NOMO-1 treated with dmso at 0.1 percent for 144 hours (cell line): Measurements from ENCODE around the gene NANOS1.

ENCODE experiments used
- DNase-seq: peaks from one replicate; lab custom pipeline; 2025; ENCODE audit not compliant: unreplicated experiment; lab: John Stamatoyannopoulos, UW

Gene NANOS1

DNA sequence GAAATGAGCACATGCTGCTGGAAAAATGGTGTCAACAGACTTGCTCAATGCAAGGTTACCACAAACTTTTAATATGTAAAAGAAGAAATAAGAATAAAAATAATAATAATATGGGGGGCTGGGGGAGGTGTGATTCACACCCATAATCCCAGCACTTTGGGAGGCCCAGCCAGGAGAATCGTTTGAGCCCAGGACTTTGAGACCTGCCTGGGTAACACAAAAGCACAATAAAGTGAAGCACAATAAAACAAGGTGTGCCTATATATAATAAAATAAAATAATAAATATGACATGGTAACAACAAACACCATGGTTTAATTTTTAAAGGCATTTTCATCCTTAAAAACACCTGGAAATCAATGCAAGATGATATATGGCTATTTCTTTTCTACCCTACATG is 26.0 kb downstream of the NANOS1 start:
- no peak for DNase-seq

DNA sequence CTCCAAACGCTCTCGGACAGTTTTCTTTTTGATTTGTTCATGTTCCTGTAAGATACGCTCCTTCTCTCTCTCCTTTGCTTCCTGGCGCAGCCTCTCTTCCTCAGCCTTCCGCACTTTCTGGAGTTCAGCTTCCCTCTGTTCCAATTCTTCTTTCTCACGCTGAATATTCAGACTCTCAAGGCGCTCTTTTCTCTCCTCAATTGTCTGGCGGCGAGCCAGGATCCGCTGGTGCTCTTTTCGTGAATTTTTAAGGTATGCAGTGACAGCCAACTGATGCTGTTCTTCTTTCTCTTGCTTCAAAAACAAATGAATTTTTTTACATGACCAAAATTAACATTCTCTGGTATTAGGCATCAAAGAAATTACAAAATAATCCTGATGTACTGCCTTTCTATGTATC is 28.5 kb downstream of the NANOS1 start:
- no peak for DNase-seq

DNA sequence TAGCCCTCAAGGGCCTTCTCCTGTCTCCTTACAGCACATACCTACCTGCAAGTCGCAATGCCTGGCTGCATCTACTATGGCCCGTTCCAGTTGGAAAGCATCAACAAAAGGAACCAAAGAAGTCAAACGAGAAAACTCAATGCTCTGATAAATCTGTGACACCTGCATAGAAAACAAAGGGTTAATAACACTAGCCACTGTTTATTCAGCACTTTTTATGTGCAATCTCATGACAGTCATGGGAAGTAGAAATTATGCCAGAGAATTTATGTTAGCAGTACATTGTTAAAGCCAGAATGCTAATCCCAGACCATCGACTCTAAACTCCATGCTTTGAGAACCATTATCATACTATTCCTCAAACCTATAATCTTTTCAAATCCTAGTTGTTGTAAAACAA is 30.0 kb downstream of the NANOS1 start:
- no peak for DNase-seq

DNA sequence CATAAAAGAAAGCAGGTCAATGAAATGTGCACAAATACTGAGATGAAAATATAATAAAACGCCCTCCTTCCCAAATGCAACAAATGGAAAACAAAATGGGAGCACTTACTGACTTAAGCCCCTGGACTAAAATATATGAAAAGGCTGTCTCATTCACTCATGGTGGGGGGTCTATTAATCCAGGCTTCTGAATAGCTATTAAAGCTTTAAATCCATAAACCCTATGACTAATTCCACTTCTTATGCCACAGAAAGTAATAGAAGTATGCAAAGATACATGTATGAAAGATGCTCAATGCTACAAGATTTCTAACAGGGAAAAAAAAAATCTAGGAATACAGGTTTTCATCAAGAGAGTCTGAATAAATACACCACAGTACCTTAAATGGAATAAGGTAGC is 30.6 kb downstream of the NANOS1 start:
- DNase-seq = no peak

DNA sequence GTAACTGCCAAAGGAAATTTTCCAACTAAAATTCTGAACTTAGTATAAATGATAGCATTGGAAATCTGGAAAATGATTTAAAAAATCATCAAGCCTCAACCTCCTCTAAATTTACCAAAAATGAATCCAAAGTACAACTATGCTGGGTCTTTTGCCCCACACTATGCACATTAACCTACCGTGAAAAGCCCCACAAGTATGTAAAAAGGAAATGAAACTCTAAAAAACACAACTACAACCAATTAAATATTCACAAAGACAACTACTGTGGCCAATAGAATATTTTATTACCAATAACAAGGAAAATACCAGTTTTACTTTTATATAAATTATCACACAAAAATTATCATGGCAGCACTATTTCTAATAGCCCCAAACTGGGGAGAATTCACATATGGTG is 31.8 kb downstream of the NANOS1 start:
- no peak for DNase-seq

DNA sequence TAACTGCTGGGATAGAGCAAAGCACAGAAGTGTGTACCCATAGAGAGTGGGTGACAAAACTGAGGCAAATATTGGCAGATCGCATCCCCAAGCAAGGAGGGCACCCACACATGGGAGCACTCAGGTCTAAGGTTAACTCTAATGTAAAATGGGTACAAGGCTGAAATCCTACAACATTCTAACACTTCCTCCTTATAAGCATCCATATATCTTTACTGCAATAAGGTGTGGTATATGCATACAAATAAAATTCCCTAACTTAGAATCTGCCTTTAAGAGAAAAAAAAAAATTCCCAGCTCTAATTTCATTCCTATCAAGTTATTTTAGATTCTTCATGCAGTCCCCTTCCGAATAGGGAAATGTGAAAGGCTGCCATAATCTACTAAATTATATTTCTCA is 32.4 kb downstream of the NANOS1 start:
- DNase-seq = no peak

DNA sequence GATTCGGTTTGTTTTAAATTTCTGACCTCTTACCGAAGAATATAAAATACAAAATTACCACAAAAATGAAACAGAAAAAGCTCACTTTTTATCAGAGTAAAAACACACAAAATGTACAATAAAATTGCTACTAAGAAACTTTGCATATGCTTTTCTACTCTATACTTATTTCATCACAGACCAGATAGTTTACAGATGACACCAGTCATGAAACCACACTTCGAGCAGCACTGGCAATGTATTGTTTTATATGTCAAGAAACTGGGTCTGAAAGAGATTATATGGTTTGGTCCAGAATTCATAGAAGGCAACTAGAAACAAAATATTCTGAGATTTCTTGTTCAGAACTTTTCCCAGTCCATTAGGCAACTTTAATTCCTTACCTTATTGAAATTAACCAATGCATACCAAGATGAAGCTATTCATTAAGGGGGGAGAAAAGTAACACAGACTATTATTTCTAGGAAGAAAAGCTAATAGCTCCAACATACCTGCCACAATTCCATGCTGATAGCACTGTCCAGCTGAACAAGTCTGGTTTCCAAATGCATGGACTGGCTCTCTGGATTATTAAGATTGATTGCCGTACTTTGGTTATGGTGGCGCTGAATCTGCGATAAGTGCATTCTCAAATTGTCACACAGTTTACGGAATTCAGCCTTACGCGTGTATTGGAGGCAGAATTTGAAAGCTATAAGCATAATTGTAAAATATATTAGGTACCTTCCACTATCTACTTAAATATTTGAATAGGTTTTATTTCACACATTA is 41.1 kb downstream of the NANOS1 start:
- DNase-seq = no peak

DNA sequence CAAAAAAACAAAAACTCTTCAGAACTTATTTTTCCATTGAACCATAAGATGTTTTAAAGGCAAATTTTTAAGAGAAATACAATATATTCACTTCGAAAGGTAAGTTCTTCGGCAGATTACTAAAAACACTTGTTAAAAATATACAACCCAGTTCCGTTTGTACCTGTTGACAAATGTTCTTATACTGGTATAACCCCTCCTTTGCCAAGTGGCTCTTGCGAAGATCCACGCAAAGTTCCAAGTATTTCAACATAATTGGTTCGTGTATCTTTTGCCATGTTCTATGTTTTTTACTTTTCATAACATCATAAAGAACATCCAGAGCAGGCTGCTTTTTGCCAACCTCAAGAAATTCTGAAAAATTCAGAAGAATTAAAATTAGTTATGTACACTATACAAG is 44.1 kb downstream of the NANOS1 start:
- DNase-seq = no peak

DNA sequence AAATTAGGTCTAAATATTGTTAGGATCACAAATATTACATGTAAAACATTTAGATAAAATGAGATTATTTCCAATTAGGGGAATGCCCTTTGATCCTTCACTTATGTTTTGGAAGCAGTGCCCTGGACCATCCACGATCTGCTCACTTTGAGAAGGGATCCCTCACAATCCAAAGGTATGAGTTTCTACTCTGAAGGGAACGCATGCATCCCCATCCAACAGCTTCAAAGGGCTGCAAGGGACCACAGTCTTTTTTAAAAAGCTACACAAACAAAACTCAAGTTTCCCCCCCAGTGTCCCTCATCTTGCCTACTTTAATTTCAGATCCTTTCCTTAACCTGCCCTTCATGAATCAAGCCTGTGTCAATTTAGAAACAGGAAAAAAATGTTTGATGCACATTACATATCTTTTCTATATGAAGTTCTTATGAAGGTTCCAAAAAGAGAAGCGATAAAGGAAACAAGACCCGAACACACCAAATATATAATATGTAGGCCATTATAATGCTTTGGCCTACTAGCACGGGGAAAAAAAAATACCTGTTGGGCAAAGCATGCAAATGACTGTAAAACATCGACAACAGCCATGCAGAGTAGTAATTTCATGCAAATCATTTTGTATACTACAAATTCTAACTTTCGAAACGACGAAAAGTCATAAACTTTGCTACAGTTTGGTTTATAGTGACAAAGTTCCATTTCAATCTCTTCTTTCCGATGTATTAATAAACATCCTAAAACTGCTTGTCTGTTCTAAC is 49.1 kb downstream of the NANOS1 start:
- DNase-seq = no peak

DNA sequence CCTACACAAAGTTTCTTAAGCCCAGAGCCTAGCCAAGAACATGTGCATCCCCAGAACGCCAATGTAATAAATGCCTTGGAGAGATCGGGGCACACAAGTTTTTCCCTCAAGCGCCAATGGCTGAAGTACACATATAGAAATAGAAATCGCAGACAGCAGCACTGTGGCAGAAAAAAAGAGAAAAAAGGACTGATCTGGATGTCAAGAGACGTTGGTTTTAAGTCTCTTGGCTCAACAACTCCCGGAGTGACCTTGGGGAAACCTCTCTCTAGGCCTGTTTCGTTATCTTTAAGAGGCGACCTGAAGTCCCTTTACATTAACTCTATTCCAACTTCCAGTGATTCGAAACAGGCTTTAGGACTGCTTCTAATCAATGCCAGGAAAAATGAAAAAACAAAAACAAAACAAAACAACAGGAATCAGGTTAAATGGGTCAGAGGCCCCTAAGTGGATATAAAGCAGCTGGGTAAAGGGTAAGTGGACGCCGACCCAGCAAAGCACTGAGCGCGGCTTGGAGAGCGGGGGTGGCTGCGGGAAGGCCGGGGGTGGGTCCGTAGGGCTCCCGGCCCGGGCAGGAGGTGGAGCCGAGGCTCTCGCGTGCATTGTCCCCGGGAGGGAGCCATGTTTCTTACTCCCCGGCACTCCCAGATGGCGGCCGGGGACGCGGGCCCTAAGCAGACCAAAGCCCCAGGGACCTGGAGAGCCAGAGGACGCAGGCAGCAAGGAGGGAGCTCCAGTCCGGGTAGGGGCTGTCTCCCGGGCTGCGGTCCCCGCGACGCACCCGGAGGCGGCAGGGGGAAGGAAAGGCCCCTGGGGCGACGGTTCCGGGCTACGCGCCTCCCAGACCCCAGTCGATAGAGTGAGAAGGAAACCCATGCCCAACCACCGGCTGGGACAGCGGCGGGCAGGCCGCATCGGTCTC is 50.3 kb downstream of the NANOS1 start:
- peak; percentile 28 for DNase-seq

DNA sequence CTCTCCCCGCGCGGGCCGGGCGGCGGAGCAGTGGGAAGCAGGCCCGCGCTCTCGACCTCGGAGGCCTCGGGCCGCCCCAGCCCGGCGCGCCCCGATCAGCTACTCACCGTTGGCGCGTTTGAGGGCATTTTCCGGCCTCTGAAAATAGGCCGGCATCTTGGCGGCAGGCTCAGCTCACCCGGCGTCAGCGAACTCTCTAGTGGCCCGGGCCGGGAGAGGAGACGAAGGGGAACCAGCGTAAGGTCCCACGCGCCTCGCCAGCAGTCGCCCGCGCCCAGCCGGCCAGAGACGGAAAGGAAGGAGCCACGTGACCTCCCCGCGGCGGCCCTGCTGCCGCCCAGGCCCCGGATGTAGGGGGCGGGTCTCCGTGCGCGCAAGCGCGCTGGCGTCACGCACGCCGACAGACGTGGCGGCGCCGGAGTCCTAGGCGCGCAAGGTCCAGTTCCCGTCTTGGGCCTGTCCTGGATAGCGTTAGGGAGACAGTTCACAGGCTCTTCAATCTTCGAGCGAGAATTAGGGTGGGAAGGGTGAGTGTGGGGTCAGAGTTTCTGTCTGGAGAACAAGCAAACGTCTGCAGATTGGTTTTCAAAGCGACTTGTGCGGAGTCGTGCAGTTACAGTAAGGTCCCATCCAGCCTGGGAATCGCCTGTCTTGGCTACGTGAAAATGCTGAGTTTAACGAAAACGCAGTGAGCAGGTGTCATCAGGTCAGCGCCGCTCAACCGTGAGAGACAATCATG is 51.2 kb downstream of the NANOS1 start, which contains the start of gene EIF3A:
EIF3A (minus strand) TSS at position 297 of the 739 bp plus-strand sequence; CDS start at position 156, 141 bp downstream.
- DNase-seq = peak; percentile 88
